Stimulated activated CD8-positive, alpha-beta memory T cell treated with anti-CD3 and anti-CD28 coated beads, Interleukin-4, amount 100 ng/mL, for 24 hours (primary cell): ENCODE data around the gene PNRC2.
A peak's percentile ranks its signal among the peaks of the same experiment; 100 is the strongest.
"Not testable (repeated sequence)": the region's sequence is repeated elsewhere in the genome, so short reads cannot be mapped to it uniquely, and the experiment has no call there.

Experiments used
- DNase-seq: peaks from one replicate; pipeline ENCODE4 v3.0.0-alpha.2; 2020; ENCODE audit warnings: low read depth

The PNRC2 gene

DNA sequence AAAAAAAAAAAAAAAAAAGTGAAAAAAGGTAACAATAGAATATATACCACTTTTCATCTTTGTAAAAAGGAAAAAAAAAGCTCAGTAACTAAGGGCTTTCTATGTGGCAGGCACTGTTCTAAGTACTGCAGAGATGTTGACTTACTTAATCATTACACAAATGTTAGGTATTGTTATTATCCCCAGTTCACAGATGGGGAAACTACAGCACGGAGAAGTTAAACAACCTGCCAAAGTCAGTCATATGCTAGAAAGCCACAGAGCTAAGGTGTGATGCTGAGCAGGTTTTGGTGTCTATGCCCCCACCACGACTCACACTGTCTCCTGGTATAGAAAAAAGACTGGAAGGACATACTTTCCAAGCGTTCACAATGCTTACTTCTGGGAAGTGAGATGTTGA, 6.6 kb upstream of the PNRC2 start:
- no peak for DNase-seq

DNA sequence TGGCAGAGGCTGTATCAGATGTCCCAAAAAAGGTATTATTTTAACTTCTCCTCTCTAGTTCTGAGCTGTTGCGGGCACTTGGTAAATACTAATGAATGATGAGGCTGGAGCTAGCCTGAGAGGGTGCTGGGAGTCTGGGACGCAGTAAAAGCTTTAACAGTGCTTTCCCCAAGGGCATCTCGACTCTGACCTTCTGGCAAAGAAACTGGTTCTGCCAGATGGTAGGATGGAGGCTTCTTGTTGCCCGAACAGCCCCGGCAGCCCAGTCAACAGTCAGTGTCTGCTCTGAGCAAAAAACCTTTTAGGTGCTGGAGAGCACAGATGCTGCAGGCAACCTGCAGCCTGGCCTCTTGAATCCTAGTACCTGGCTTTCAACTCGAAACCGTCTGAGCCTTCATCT, 2.5 kb upstream of the PNRC2 start:
- no peak for DNase-seq

DNA sequence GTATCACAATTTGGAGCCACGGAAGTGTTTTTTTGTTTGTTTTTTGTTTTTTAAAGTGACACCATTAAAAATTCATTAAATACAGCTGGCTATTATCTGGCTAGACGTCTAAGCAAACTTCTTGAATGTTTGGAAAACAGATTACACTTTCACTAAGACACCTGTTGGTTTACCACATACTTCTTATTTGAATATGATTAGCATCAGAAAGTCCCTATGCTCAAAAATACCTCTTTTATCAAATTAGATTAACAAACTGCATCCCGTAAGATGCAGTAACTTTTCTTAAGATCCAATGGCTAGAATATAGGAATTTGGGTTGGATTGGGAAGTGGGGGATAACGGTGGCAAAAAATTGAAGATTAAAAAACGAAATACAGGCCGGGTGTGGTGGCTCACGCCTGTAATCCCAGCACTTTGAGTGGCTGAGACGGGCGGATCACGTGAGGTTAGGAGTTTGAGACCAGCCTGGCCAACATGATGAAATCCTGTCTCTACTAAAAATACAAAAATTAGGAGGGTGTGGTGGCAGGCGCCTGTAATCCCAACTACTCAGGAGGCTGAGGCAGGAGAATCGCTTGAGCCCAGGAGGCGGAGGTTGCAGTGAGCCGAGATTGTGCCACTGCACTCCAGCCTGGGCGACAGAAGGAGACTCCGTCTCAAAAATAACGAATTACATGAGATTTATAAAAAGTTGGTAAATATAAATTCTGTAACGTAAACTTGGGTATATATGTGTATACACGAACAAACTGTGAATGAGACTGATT, 1.4 kb upstream of the PNRC2 start:
- not testable (repeated sequence) for DNase-seq

- DNase-seq = peak; percentile 83
Measured at GRCh38 chr1:23958810-23959460, 693 bp upstream of the PNRC2 start.

DNA sequence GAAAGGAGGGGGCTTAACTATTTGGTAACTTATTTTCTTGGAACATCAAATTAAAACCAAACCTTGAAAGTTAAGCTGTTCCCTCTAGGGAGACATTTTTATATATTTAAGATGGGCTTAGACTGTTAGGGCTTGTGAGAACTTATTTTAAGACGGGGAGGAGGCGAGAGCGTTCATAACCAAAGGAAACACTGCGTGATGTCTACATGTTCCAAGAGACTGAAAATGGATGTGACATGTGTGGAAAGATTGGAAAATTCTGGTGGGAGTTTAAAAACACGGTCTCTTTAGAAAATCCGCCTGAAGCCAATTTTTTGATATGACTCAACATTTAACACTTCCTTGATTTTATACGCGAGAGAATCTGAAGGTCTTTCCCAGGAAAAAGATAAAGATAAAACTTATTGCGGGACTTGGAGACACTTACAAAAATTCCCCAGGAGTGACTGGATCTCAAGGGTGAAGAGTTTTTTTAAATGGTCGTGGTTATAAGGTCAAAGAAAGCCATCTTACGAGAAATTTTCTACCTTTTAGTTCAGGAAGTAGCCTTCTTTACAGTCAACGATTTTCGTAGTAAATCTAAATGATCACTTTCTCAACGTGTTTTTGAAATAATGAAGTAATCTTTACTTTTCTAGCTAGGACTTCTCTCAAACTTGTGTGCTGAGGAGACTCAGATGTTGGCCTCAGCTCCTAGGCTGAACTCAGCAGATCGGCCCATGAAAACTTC, 828 bp downstream of the PNRC2 start:
- DNase-seq = no peak

- no peak for DNase-seq
Measured at GRCh38 chr1:23963617-23964234, 4.1 kb downstream of the PNRC2 start.

- no peak for DNase-seq
Measured at GRCh38 chr1:23964235-23964668, 4.6 kb downstream of the PNRC2 start.

DNA sequence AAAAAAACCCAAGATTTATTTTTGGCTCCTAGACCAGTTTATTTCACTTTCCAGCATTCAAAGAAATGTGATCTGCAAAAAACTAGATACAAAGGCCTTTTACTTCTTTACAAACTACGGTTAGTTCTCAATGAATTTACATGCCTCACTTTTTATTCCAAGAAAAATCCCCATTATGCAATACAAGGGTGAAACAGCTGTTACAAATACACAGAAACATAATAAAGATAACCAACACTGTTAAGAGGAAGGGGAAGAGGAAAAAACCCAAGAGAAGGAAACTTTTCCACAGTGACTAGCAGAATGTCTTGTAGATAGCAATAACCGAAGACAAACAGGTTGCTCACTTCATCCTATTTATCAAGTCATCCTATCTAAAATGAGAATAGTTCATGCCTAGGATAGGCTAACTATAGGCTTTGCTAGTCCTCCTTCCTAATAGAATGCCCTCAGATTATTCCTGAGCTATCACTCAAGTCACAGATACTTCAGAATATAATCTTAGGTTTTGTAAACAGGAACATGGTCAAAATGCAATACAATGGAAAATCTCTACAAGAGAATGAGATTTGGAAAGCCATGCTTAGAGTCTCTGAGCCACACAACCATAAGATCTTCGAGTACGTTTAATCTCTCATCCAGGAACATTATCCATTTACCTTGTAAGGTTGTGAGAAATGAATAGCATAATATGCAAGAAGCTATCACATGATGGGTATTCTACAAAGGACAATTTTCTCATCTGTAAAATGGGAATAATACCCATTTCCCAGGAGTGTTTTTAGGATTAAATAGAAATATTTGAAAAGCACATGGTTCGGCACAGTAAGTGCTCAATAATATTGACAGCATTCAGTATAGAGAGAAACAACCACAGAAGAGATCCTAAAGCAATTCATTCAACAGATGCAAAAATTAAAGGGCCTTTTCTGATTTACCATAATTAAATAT, 5.4 kb downstream of the PNRC2 start:
- no peak for DNase-seq

DNA sequence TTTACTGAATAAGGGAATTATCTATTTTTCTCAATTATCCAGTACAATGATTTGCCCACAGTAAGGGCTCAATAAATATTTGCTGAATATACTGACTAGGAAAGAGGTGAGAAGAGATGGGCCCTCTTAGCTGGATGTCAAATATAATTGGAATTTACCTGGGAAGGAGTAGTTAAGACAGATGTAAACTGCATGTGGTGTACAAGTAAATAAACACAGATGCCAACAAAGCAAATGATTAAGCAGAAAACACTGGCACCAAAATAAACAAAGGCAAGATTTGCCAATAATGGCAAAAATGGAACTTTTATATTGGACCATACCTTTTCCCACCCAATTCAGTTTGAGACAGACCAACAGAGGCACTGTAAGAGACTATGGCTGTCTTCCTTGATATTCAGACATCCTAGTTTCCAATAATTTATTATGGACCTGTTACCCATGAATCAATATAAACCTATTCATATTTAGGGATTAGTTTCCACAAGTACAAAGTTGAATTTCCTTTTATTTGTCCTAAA, 7.4 kb downstream of the PNRC2 start:
- DNase-seq = no peak

GRCh38 chr1:23967871-23968270, 8.2 kb downstream of the PNRC2 start:
- no peak for DNase-seq

- no peak for DNase-seq
Measured at GRCh38 chr1:23977187-23977853, 17.7 kb downstream of the PNRC2 start.

- DNase-seq = no peak
Measured at GRCh38 chr1:23977854-23978191, 18.2 kb downstream of the PNRC2 start.

GRCh38 chr1:23978805-23979204, 19.2 kb downstream of the PNRC2 start:
- DNase-seq = no peak

- no peak for DNase-seq
Measured at GRCh38 chr1:23979387-23979880, 19.8 kb downstream of the PNRC2 start.

- peak; percentile 95 for DNase-seq
Measured at GRCh38 chr1:23979881-23980727, 20.5 kb downstream of the PNRC2 start, which contains the start of gene SRSF10. Gene SRSF10, minus strand, starts transcription at chr1:23980327. Its CDS starts 72 bp downstream, at chr1:23980255.

- DNase-seq = peak; percentile 34
Measured at GRCh38 chr1:23980728-23981070, 21.1 kb downstream of the PNRC2 start.

DNA sequence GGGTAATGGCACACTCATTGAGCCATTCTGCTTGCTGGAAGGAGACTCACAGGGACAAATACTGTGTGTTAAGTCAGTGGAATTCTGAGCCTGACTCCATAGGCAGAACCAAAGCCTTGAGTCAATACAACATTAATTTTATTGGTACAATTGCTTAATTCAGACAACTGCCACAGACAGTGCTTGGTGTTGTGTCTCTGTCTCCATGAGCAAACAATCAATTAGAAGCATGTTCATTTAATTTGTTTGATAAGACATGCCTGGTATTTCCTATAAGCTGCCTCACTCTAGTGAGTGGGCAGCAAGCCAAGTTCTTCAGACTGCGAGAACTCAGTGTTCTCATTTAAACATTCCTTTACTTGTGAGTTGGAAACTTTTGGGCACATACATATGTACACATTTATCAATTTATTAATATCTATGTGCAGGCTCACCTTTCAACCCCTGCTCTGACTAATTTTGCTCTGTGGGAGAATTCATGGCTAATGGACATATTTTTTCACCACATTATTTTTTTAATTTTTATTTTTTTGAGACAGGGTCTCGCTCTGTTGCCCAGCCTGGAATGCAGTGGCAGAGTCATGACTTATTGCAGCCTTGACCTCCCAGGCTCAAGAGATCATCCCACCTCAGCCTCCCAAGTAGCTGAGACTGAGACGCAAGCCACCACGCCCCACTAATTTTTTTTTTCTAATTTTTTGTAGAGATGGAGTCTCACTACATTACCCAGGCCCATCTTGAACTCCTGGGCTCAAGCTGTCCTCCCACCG, 25.0 kb downstream of the PNRC2 start:
- no peak for DNase-seq

DNA sequence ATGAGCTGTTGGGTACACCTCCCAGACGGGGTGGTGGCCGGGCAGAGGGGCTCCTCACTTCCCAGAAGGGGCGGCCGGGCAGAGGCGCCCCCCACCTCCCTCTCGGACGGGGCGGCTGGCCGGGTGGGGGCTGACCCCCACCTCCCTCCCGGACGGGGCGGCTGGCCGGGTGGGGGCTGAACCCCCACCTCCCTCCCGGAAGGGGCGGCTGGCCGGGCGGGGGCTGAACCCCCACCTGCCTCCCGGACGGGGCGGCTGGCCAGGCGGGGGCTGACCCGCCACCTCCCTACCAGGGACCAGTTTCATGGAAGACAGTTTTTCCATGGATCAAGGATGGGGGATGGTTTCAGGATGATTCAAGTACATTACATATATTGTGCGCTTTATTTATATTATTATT, 27.4 kb downstream of the PNRC2 start:
- DNase-seq = not testable (repeated sequence)

- no peak for DNase-seq
Measured at GRCh38 chr1:23989263-23989662, 29.6 kb downstream of the PNRC2 start.
